T-cell (primary cell): ENCODE results near the gene ZCCHC24. TPM values are rescaled to one million over a fixed set of nuclear protein-coding genes. Genes with fewer than 3 reads are reported as not detected.

ENCODE experiments used
- ATAC-seq, 4 experiments: fragments of 200-7000 bp in 3 of 4; fragments of 150-1000 bp in 1 of 4; cut with Tn5 transposase; replicated peaks in 1 of 4; 1 replicate in 3 of 4; 2 replicates in 1 of 4; pipeline ENCODE4 v1.10.0; 2021; ENCODE audit warnings: moderate library complexity in 3 of 4, mild to moderate bottlenecking in 2 of 4, moderate number of reproducible peaks in 1 of 4
- CTCF ChIA-PET, 2 donors: fragments of 300-600 bp; sonication (Branson Sonifier 250); formaldehyde crosslinking; loops; one replicate each; lab custom pipeline; 2022; ENCODE audit warnings: antibody characterized with exemption in 2 of 2; lab: Charles Lee
- POLR2A ChIA-PET, 2 donors: fragments of 300-600 bp; sonication (Branson Sonifier 250); formaldehyde crosslinking; loops; one replicate each; lab custom pipeline; 2022; ENCODE audit warnings: antibody characterized with exemption in 2 of 2; lab: Charles Lee
- DNase-seq, 35 experiments: peaks; one replicate each; pipeline versions ENCODE4 v3.0.0 to v3.0.0-alpha.2; 2013 to 2023
- H3K27ac ChIP-seq: one replicate; pipeline ENCODE4 v1.5.1; 2013; ENCODE audit warnings: low read length
- H3K27me3 ChIP-seq, 2 experiments: replicated peaks in 1 of 2; 1 replicate in 1 of 2; 2 replicates in 1 of 2; pipeline versions ENCODE4 v1.6.1 to v1.7.0; 2013; ENCODE audit warnings: low read length in 1 of 2, mixed read lengths in 1 of 2; ENCODE audit not compliant: control insufficient read depth in 2 of 2, insufficient read depth in 2 of 2; ENCODE audit errors: extremely low read depth in 1 of 2
- H3K36me3 ChIP-seq, 2 donors: 1 replicate in 1 of 2; 2 replicates in 1 of 2; pipeline versions ENCODE4 v1.6.1 to v1.7.0; 2013; ENCODE audit warnings: low read length in 1 of 2; ENCODE audit not compliant: control insufficient read depth in 2 of 2, insufficient read depth in 1 of 2; ENCODE audit errors: extremely low read depth in 1 of 2
- H3K4me1 ChIP-seq, 2 experiments: 1 replicate in 1 of 2; 2 replicates in 1 of 2; pipeline versions ENCODE4 v1.6.1 to v1.7.0; 2013; ENCODE audit warnings: low read length in 2 of 2, mixed read lengths in 1 of 2; ENCODE audit not compliant: insufficient read depth in 2 of 2, control insufficient read depth in 1 of 2; ENCODE audit errors: extremely low read depth in 1 of 2
- H3K4me3 ChIP-seq, 2 donors: 1 replicate in 1 of 2; 2 replicates in 1 of 2; pipeline versions ENCODE4 v1.5.1 to v1.7.0; 2013; ENCODE audit warnings: mild to moderate bottlenecking in 2 of 2, low read length in 1 of 2, moderate library complexity in 1 of 2; ENCODE audit not compliant: control insufficient read depth in 1 of 2; ENCODE audit errors: extremely low read depth in 1 of 2
- H3K9me3 ChIP-seq: 2 replicates; pipeline ENCODE4 v1.7.0; 2013
- H3K27ac Mint-ChIP-seq, 2 donors: one replicate each; pipeline ENCODE4 v1.8.0; 2020 to 2021; ENCODE audit warnings: mild to moderate bottlenecking in 2 of 2, mixed read lengths in 2 of 2
- H3K27me3 Mint-ChIP-seq, 2 donors: one replicate each; pipeline ENCODE4 v1.8.0; 2021 to 2022; ENCODE audit warnings: mixed read lengths in 2 of 2
- H3K36me3 Mint-ChIP-seq: one replicate; pipeline ENCODE4 v1.8.0; 2021; ENCODE audit warnings: mixed read lengths
- H3K4me1 Mint-ChIP-seq, 3 donors: one replicate each; pipeline ENCODE4 v1.8.0; 2020 to 2022; ENCODE audit warnings: mixed read lengths in 3 of 3, mild to moderate bottlenecking in 1 of 3
- H3K4me3 Mint-ChIP-seq, 3 donors: one replicate each; pipeline ENCODE4 v1.8.0; 2020 to 2022; ENCODE audit warnings: mild to moderate bottlenecking in 3 of 3, mixed read lengths in 3 of 3, moderate library complexity in 3 of 3
- H3K9me3 Mint-ChIP-seq, 3 donors: one replicate each; pipeline ENCODE4 v1.8.0; 2020 to 2022; ENCODE audit warnings: mixed read lengths in 3 of 3
- WGBS: methylation state at CpG from one replicate; pipeline ENCODE4 v1.1.5; 2013; ENCODE audit warnings: missing lambda C conversion rate; ENCODE audit not compliant: insufficient coverage; 5-methylcytosine and 5-hydroxymethylcytosine counted together
- total RNA-seq, 35 experiments: library from RNA in 6 of 35; stranded (reverse) in 6 of 35; fragments of 120-200 nt in 1 of 35; gene quantifications; one replicate each; pipeline versions ENCODE4 v1.2.1 to v1.2.4 and lab custom pipeline; 2013 to 2026

Gene ZCCHC24
- total RNA-seq, 5 donors from 2014 or later (not counting 1 experiment from before 2014, with no cell fraction given), result 0.60 to 2.4 (median 1.9) TPM

GRCh38 chr10:79411546-79412495, 33.6 kb downstream of the ZCCHC24 start:
- no peaks in the 10 kb centered on the region for H3K27me3 Mint-ChIP-seq
- H3K27ac ChIP-seq, result no peak overlapping the region
- ATAC-seq, result no peak
- no peaks in the 10 kb centered on the region for H3K36me3 Mint-ChIP-seq
- no peaks in the 10 kb centered on the region for H3K36me3 ChIP-seq
- no peaks in the 10 kb centered on the region for H3K4me1 ChIP-seq
- DNase-seq, result no peak
- H3K27ac Mint-ChIP-seq, result no peak overlapping the region
- WGBS, result 87% methylated on average over 20 of the region's 22 CpGs
- no peaks in the 10 kb centered on the region for H3K9me3 ChIP-seq
- no peak overlapping the region for H3K4me3 Mint-ChIP-seq
- H3K4me1 Mint-ChIP-seq, result peaks cover 2 to 10% (median 7%) of the 10 kb centered on the region in 3 donors
- ChIA-PET POLR2A (no interaction called here), CTCF (interaction anchor here in 1 of 2 donors (0.5 kb wide), 1 partner anchor 776 kb away, joined by 3 read pairs; no protein-coding TSS in a partner anchor)
- peaks cover 0 to 3% of the 10 kb centered on the region in 2 experiments for H3K27me3 ChIP-seq
- no peak overlapping the region for H3K4me3 ChIP-seq
- no peaks in the 10 kb centered on the region for H3K9me3 Mint-ChIP-seq

GRCh38 chr10:79410315-79411094, 34.9 kb downstream of the ZCCHC24 start:
- Histone ChIP-seq H3K4me3 (no peak overlapping the region), H3K27me3 (peaks cover 0 to 3% of the 10 kb centered on the region in 2 experiments), H3K27ac (no peak overlapping the region), H3K36me3 (no peaks in the 10 kb centered on the region), H3K9me3 (no peaks in the 10 kb centered on the region), H3K4me1 (no peaks in the 10 kb centered on the region)
- ATAC-seq, result no peak
- no peak for DNase-seq
- POLR2A ChIA-PET, result no interaction called here
- Mint-ChIP-seq H3K27me3 (no peaks in the 10 kb centered on the region), H3K27ac (no peak overlapping the region), H3K36me3 (no peaks in the 10 kb centered on the region), H3K9me3 (no peaks in the 10 kb centered on the region), H3K4me1 (peaks cover 2 to 10% (median 7%) of the 10 kb centered on the region in 3 donors), H3K4me3 (no peak overlapping the region)
- 87% methylated on average over 10 of the region's 10 CpGs for WGBS
- CTCF ChIA-PET, result no interaction called here

GRCh38 chr10:79409726-79410085, 35.7 kb downstream of the ZCCHC24 start:
- ATAC-seq (no peak), DNase-seq (no peak)
- Mint-ChIP-seq H3K9me3 (no peaks in the 10 kb centered on the region), H3K27ac (no peak overlapping the region), H3K36me3 (no peaks in the 10 kb centered on the region), H3K27me3 (no peaks in the 10 kb centered on the region), H3K4me1 (peaks cover 2 to 10% (median 7%) of the 10 kb centered on the region in 3 donors), H3K4me3 (no peak overlapping the region)
- H3K27me3 ChIP-seq, result peaks cover 0 to 4% of the 10 kb centered on the region in 2 experiments
- no peaks in the 10 kb centered on the region for H3K9me3 ChIP-seq
- WGBS, result 25% methylated on average over 1 of the region's 9 CpGs
- H3K4me1 ChIP-seq, result no peaks in the 10 kb centered on the region
- H3K27ac ChIP-seq, result no peak overlapping the region
- CTCF ChIA-PET, result no interaction called here
- H3K36me3 ChIP-seq, result no peaks in the 10 kb centered on the region
- no peak overlapping the region for H3K4me3 ChIP-seq
- POLR2A ChIA-PET, result no interaction called here

GRCh38 chr10:79409038-79409725, 36.2 kb downstream of the ZCCHC24 start:
- Histone ChIP-seq H3K4me1 (no peaks in the 10 kb centered on the region), H3K36me3 (no peaks in the 10 kb centered on the region), H3K27ac (no peak overlapping the region), H3K4me3 (no peak overlapping the region), H3K9me3 (no peaks in the 10 kb centered on the region), H3K27me3 (peaks cover 0 to 4% of the 10 kb centered on the region in 2 experiments)
- ChIA-PET CTCF (no interaction called here), POLR2A (no interaction called here)
- no peak for ATAC-seq
- DNase-seq, result no peak
- Mint-ChIP-seq H3K36me3 (no peaks in the 10 kb centered on the region), H3K4me3 (no peak overlapping the region), H3K4me1 (peaks cover 2 to 10% (median 7%) of the 10 kb centered on the region in 3 donors), H3K27me3 (peaks cover 0 to 1% of the 10 kb centered on the region in 2 donors), H3K27ac (no peak overlapping the region), H3K9me3 (no peaks in the 10 kb centered on the region)
- WGBS, result 84% methylated on average over 3 of the region's 6 CpGs

GRCh38 chr10:79407811-79408795, 37.3 kb downstream of the ZCCHC24 start:
- DNase-seq, result no peak
- CTCF ChIA-PET, result no interaction called here
- no peak overlapping the region for H3K27ac ChIP-seq

More at GRCh38 chr10:79407811-79408795, 37.3 kb downstream of the ZCCHC24 start:
- H3K9me3 ChIP-seq, result no peaks in the 10 kb centered on the region
- H3K27ac Mint-ChIP-seq, result no peak overlapping the region
- H3K36me3 Mint-ChIP-seq, result no peaks in the 10 kb centered on the region
- no peak for ATAC-seq
- H3K27me3 Mint-ChIP-seq, result peaks cover 0 to 1% of the 10 kb centered on the region in 2 donors
- H3K9me3 Mint-ChIP-seq, result no peaks in the 10 kb centered on the region
- peaks cover under 1 to 7% (median 2%) of the 10 kb centered on the region in 3 donors for H3K4me1 Mint-ChIP-seq
- H3K4me3 Mint-ChIP-seq, result no peak overlapping the region
- no peaks in the 10 kb centered on the region for H3K4me1 ChIP-seq
- H3K4me3 ChIP-seq, result no peak overlapping the region
- H3K36me3 ChIP-seq, result no peaks in the 10 kb centered on the region
- POLR2A ChIA-PET, result no interaction called here
- peaks cover 0 to 4% of the 10 kb centered on the region in 2 experiments for H3K27me3 ChIP-seq
- WGBS, result 81% methylated on average over 9 of the region's 17 CpGs
